ENCODE data around the gene PARD3.

DNA sequence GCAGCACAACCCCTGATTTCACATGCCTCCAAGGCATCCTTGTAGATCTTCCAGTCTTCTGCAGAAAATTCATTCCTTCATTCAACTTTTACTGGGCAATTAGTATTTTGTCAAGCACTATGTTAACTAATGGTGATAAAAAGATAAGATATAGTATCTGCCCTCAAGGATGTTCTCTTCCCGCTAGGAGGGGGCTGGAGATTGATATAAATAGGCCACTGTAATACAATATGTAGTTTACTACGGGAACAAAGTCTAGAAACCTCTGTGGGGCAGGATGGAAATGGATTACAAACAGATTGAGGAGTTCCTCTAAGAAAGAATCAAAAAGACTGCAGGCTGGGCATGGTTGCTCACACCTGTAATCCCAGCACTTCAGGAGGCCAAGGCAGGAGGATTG lies 10.3 kb upstream of the PARD3 start:
- TF ChIP-seq EZH2 (IDR thresholded peaks at IDR 0.05; ENCODE audit: borderline replicate concordance, low read depth, low read length, severe bottlenecking) (no peak), POLR2AphosphoS5 (IDR thresholded peaks at IDR 0.05; ENCODE audit: insufficient read depth, low read depth, low read length) (no peak), GATA2 (IDR thresholded peaks at IDR 0.05; ENCODE audit: insufficient read depth, insufficient read length, low read depth, low read length) (no peak), JUN (IDR thresholded peaks at IDR 0.05; ENCODE audit: borderline replicate concordance, insufficient read depth, insufficient read length, low read depth) (no peak), POLR2A (IDR thresholded peaks at IDR 0.05; ENCODE audit: low read depth, low read length) (no peak)
- TF ChIP-seq, protein P1, sequence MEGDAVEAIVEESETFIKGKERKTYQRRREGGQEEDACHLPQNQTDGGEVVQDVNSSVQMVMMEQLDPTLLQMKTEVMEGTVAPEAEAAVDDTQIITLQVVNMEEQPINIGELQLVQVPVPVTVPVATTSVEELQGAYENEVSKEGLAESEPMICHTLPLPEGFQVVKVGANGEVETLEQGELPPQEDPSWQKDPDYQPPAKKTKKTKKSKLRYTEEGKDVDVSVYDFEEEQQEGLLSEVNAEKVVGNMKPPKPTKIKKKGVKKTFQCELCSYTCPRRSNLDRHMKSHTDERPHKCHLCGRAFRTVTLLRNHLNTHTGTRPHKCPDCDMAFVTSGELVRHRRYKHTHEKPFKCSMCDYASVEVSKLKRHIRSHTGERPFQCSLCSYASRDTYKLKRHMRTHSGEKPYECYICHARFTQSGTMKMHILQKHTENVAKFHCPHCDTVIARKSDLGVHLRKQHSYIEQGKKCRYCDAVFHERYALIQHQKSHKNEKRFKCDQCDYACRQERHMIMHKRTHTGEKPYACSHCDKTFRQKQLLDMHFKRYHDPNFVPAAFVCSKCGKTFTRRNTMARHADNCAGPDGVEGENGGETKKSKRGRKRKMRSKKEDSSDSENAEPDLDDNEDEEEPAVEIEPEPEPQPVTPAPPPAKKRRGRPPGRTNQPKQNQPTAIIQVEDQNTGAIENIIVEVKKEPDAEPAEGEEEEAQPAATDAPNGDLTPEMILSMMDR (IDR thresholded peaks at IDR 0.05; ENCODE audit: extremely low read depth in 1 of 2, insufficient read depth in 1 of 2, low read depth in 1 of 2, low read length in 2 of 2) = no peak
- TF ChIP-seq, protein P2, sequence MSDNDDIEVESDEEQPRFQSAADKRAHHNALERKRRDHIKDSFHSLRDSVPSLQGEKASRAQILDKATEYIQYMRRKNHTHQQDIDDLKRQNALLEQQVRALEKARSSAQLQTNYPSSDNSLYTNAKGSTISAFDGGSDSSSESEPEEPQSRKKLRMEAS (IDR thresholded peaks at IDR 0.05; ENCODE audit: insufficient read depth, insufficient read length) = no peak
